Subcutaneous abdominal adipose tissue (tissue), 5 donors: ENCODE data around the gene NPM1.
A peak's percentile ranks its signal among the peaks of the same experiment; 100 is the strongest.
"Not testable (repeated sequence)": the region's sequence is repeated elsewhere in the genome, so short reads cannot be mapped to it uniquely, and the experiment has no call there.

Source experiments
- H3K27ac ChIP-seq: one replicate; pipeline ENCODE4 v1.7.0; 2013; ENCODE audit warnings: low read depth, mild to moderate bottlenecking, inconsistent platforms, low read length, moderate library complexity
- H3K27me3 ChIP-seq, 5 donors: one replicate each; pipeline ENCODE4 v1.7.0; 2013; ENCODE audit warnings: low read length in 5 of 5, inconsistent platforms in 1 of 5; ENCODE audit not compliant: control insufficient read depth in 5 of 5, insufficient read depth in 4 of 5
- H3K36me3 ChIP-seq, 5 donors: one replicate each; pipeline ENCODE4 v1.7.0; 2013; ENCODE audit warnings: low read length in 5 of 5; ENCODE audit not compliant: control insufficient read depth in 5 of 5, insufficient read depth in 5 of 5
- H3K4me1 ChIP-seq, 5 donors: one replicate each; pipeline ENCODE4 v1.7.0; 2013; ENCODE audit warnings: low read length in 5 of 5, mild to moderate bottlenecking in 3 of 5, moderate library complexity in 1 of 5; ENCODE audit not compliant: control insufficient read depth in 5 of 5, insufficient read depth in 5 of 5
- H3K4me3 ChIP-seq, 5 donors: one replicate each; pipeline ENCODE4 v1.7.0; 2013; ENCODE audit warnings: low read length in 5 of 5, low read depth in 1 of 5
- H3K9ac ChIP-seq, 5 donors: one replicate each; pipeline ENCODE4 v1.7.0; 2013; ENCODE audit warnings: low read length in 5 of 5, mild to moderate bottlenecking in 4 of 5, moderate library complexity in 3 of 5
- H3K9me3 ChIP-seq, 5 donors: one replicate each; pipeline ENCODE4 v1.7.0; 2013; ENCODE audit warnings: low read length in 5 of 5; ENCODE audit not compliant: control insufficient read depth in 5 of 5
- donor health status: healthy.
- donor health status: healthy.
- donor health status: healthy.
- donor health status: healthy.
- donor health status: healthy.

Gene NPM1

DNA sequence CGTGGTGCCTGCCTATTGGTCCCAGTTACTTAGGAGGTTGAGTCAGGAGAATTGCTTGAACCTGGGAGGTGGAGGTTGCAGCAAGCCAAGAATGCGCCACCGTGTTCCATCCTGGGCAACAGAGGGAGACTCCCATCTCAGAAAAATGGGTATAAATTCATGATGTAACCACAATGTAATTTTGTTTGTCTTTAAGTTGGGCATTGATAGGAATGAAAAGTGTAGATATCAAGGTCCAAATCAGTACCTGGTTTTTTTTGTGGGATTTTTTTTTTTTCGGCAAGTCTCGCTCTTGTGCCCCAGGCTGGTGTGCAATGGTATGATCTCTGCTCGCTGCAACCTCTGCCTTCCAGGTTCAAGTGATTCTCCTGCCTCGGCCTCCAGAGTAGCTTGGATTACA lies 7.4 kb downstream of the NPM1 start:
- Histone ChIP-seq H3K27me3 (no peaks in the 10 kb centered on the region), H3K36me3 (peaks cover 39 to 77% (median 58%) of the 10 kb centered on the region in 5 donors), H3K4me3 (no peak overlapping the region), H3K4me1 (peaks cover 0 to 11% (median 9%) of the 10 kb centered on the region in 5 donors), H3K9ac (no peak overlapping the region), H3K9me3 (no peaks in the 10 kb centered on the region), H3K27ac (no peak overlapping the region)

DNA sequence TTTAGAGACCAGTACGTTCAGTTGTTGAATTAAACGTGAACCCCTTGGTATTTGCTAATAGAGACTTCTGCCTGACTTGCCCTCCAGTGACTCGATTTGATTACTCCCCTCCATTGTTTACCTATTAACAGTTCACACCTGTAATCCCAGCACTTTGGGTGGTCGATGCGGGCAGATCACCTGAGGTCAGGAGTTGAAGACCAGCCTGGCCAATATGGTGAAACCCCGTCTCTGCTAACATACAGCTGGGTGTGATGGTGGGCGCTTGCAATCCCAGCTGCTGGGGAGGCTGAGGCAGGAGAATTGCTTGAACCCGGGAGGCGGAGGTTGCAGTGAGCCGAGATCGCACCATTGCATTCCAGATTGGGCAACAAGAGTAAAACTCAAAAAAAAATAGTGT lies 8.9 kb downstream of the NPM1 start:
- peaks cover 37 to 84% (median 67%) of the 10 kb centered on the region in 5 donors for H3K36me3 ChIP-seq
- H3K27ac ChIP-seq, H3K4me3 ChIP-seq, H3K4me1 ChIP-seq, H3K27me3 ChIP-seq, H3K9me3 ChIP-seq, H3K9ac ChIP-seq: not testable (repeated sequence)

DNA sequence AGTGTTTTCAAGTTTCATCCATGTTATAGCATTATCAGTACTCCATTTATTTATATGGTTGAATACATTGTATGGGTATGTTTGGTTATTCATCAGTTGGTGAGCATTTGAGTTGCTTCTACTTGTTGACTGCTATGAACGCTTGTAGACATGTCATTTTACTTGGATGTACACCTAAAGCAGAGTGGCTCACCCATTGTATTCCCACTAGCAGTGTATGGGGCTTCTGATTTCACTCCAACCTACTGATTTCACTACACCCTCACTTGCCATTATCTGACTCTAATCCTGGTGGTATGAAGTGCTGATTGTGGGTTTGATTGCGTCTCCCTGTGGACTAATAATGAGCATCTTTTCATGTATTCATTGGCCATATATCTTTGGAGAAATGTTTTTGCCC lies 9.5 kb downstream of the NPM1 start:
- Histone ChIP-seq H3K9me3 (no peaks in the 10 kb centered on the region), H3K27me3 (no peaks in the 10 kb centered on the region), H3K27ac (no peak overlapping the region), H3K36me3 (peaks cover 36 to 81% (median 67%) of the 10 kb centered on the region in 5 donors), H3K4me1 (no peaks in the 10 kb centered on the region), H3K4me3 (no peak overlapping the region), H3K9ac (no peak overlapping the region)

DNA sequence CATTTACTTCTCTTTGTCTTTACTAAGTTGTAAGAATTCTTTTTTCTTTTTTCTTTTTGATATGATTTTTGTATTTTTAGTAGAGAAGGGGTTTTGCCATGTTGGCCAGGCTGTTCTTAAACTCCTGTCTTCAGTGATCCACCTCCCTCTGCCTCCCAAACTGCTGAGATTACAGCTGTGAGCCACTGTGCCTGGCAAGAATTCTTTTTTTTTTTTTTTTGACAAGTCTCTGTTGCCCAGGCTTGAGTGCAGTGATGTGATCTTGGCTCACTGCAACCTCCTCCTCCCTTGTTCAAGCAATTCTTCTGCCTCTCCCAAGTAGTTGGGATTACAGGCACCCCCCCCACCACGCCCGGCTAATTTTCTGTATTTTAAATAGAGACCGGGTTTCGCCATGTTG lies 9.9 kb downstream of the NPM1 start:
- H3K4me3 ChIP-seq, result no peak overlapping the region
- H3K9ac ChIP-seq, result no peak overlapping the region
- H3K27ac ChIP-seq, result no peak overlapping the region
- H3K36me3 ChIP-seq, result peaks cover 34 to 78% (median 65%) of the 10 kb centered on the region in 5 donors
- no peaks in the 10 kb centered on the region for H3K27me3 ChIP-seq
- H3K4me1 ChIP-seq, result no peaks in the 10 kb centered on the region
- H3K9me3 ChIP-seq, result no peaks in the 10 kb centered on the region

- not testable (repeated sequence) for H3K4me3 ChIP-seq, H3K27me3 ChIP-seq, H3K4me1 ChIP-seq, H3K9ac ChIP-seq, H3K27ac ChIP-seq, H3K9me3 ChIP-seq
- H3K36me3 ChIP-seq, result peaks cover 23 to 67% (median 57%) of the 10 kb centered on the region in 5 donors
Measured at GRCh38 chr5:171398660-171399059, 11.0 kb downstream of the NPM1 start.

DNA sequence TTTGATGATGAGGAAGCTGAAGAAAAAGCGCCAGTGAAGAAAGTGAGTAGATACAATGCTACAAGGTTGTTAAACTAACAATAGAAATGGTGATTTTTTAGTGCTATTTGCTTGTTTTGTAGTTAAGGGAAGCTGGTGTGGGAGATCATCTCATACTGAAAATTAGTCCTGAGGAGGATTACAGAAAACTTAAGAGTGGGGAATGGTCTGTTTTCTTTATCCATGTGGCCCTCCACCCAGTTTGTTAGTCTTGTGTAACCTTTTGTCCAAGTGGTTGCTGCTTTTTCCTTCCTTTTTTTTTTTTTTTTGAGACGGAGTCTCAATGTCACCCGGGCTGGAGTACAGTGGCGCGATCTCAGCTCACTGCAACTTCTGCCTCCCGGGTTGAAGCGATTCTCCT lies 12.5 kb downstream of the NPM1 start:
- Histone ChIP-seq H3K36me3 (peaks cover 22 to 57% (median 47%) of the 10 kb centered on the region in 5 donors), H3K27me3 (no peaks in the 10 kb centered on the region), H3K9ac (no peak overlapping the region), H3K9me3 (no peaks in the 10 kb centered on the region), H3K27ac (no peak overlapping the region), H3K4me1 (no peaks in the 10 kb centered on the region), H3K4me3 (no peak overlapping the region)

DNA sequence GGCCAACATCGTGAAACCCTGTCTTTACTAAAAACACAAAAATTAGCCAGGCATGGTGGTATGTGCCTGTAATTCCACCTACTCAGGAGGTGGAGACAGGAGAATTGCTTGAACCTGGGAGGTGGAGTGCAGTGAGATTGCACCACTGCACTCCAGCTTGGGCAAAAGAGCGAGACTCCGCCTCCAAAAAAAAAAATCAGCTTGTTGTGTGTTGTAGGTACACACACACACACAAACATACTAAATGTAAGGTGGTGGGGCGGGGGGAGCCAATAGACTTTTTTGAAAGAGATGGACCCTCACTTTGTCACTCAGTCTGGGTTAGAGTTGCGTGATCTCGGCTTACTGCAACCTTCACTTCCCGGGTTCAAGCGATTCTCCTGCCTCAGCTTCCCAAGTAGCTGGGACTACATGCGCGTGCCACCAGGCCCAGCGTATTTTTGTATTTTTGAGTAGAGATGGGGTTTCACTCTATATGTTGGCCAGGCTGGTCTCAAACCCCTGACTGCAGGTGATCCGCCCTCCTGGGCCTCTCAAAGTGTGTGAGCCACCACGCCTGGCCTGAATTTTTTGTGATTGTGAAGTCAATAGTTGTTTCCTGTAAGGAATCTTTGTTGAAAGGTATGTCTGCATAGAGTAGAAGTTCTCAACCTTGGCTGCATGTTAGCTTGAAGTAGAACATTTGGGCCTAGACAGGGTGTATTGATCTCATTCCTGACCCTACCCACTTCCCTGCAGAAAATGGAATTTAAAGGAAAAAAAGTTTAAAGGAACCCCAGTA lies 13.7 kb downstream of the NPM1 start:
- Histone ChIP-seq H3K9me3 (no peaks in the 10 kb centered on the region), H3K36me3 (peaks cover 28 to 58% (median 47%) of the 10 kb centered on the region in 5 donors), H3K27ac (no peak overlapping the region), H3K4me1 (peaks cover 0 to 10% (median 0%) of the 10 kb centered on the region in 5 donors), H3K9ac (no peak overlapping the region), H3K27me3 (no peaks in the 10 kb centered on the region), H3K4me3 (no peak overlapping the region)

DNA sequence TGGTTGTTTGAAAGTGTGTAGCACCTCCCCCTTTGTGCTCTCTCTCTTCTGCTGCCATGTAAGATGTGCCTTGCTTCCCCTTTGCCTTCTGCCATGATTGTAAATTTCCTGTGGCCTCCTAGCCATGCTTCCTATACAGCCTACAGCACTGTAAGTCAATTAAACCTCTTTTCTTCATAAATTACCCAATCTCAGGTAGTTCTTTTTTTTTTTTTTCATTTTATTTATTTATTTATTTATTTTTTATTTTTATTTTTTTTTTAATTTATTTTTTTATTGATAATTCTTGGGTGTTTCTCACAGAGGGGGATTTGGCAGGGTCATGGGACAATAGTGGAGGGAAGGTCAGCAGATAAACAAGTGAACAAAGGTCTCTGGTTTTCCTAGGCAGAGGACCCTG lies 15.1 kb downstream of the NPM1 start:
- not testable (repeated sequence) for H3K4me3 ChIP-seq, H3K27me3 ChIP-seq, H3K9ac ChIP-seq, H3K27ac ChIP-seq, H3K9me3 ChIP-seq
- H3K36me3 ChIP-seq, result peaks cover 37 to 60% (median 45%) of the 10 kb centered on the region in 5 donors
- H3K4me1 ChIP-seq, result peaks cover 0 to 16% (median 0%) of the 10 kb centered on the region in 5 donors

DNA sequence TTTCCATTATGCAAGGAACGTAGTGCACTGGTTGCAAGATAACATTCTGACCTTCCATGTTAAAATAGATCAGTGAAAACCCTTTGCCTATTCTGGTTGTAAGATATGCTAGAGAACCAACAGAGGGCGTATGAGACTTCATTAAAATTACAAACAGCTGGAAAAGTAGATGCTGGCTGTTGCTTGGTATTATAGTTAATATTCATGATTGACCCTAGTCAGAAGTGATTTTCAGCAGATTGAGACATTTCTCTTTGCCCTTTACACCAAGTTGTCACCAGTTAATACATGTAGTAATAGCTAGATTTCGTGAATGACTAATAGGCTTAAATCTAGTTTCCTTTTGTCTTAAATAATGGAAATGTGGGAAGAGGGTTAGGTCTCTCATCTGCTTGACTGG lies 18.0 kb downstream of the NPM1 start:
- Histone ChIP-seq H3K27me3 (no peaks in the 10 kb centered on the region), H3K4me3 (no peak overlapping the region), H3K27ac (peak overlapping the region; percentile 7), H3K4me1 (peaks cover 0 to 16% (median 2%) of the 10 kb centered on the region in 5 donors), H3K9ac (peak overlapping the region in 1 of 5 donors; percentile 6), H3K36me3 (peaks cover 38 to 66% (median 51%) of the 10 kb centered on the region in 5 donors), H3K9me3 (no peaks in the 10 kb centered on the region)

- Histone ChIP-seq H3K4me1 (peaks cover 0 to 16% (median 2%) of the 10 kb centered on the region in 5 donors), H3K4me3 (no peak overlapping the region), H3K27ac (no peak overlapping the region), H3K27me3 (no peaks in the 10 kb centered on the region), H3K36me3 (peaks cover 38 to 68% (median 49%) of the 10 kb centered on the region in 5 donors), H3K9ac (no peak overlapping the region), H3K9me3 (no peaks in the 10 kb centered on the region)
Measured at GRCh38 chr5:171407234-171407633, 19.6 kb downstream of the NPM1 start.
